NCI-H1436 (cell line): ENCODE data around the gene RPS21.

Experiments
- DNase-seq: peaks from one replicate; lab custom pipeline; 2025; lab: John Stamatoyannopoulos, UW

Gene RPS21

GRCh38 chr20:62354031-62354808, 32.7 kb upstream of the RPS21 start:
- no peak for DNase-seq

DNA sequence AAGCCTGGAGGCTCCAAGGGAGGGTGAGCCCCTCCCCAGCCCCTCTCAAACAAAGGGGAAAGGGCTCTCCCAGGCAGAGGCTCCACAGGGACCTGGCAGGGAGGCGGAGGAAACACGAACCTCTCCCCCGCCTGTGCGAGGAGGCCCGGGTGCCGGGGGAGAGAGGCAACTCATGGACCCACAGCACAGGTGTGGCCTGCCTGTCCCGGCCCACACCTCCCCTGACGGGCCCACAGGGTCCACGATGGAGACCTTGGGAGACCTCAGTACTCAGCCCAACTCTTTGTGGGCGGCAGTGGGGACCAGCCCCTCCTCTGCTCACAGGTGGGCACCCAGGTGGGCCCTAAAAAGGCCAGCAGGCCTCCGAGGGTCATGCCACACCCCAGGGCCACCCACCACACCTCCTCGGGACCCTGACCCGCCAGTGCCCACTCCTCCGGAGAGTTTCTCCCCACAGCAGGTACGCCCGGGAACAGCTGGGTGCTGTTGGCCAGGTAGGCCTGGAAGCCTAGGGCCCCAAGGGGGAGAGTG, 32.0 kb upstream of the RPS21 start:
- no peak for DNase-seq

GRCh38 chr20:62355516-62355877, 31.4 kb upstream of the RPS21 start:
- no peak for DNase-seq

DNA sequence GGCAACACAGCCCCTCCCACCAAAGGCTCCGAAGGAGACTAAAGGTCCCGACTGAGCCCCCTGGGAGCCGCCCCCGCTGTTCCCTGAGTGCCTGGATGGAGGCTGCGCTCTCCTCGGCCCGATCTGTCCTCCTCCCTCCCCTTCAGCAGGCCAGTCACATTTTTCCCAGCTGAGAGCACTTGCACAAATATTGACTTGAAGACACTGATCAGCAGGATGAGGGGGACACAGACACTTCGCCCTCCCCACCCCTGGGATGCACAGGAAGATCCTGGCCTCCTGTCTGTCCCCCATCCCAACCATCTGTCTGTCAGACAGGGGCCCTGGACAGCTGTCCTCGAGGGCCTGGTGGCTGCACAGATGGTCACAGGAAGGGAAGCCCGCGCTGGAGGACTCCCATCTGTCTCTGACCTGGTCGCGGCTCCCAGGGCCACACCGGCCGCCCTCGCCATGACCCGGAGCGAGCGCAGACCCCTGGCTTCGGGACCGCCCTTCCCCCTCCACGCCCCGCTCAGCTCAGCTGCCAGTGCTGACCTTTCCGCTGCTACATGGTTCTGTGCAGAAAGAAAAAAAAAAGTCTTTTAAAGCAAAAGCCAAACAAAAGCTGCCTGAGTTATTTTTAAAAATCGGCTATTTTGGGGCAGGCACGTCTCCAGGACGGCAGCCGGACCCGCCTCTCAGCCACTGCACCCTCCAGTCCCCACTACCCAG, 30.9 kb upstream of the RPS21 start:
- no peak for DNase-seq

- no peak for DNase-seq
These were observed 30.2 kb upstream of the RPS21 start for GRCh38 chr20:62356589-62357186.

- no peak for DNase-seq
These were observed 29.7 kb upstream of the RPS21 start for GRCh38 chr20:62357187-62357667.

DNA sequence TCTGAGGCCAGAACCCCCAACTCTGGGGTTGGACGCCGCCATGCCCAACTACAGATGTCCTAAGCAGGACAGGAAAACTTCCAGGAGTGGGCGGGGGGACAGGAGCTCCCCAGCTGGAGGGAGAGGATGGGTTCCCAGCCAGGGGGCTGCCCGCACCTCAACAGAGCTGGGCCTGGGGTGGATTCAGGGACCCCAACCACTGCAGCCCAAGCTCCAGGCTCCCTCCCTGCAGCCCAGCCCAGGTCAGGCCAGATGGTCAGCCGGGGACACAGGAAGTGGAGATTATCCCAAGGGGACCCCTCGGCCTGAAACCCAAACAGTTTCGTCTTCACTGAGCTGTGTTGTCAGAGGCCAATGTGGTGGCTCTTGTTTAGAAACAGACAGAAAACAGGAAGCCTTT, 29.2 kb upstream of the RPS21 start:
- DNase-seq = no peak

- no peak for DNase-seq
These were observed 28.5 kb upstream of the RPS21 start for GRCh38 chr20:62358171-62359042.

DNA sequence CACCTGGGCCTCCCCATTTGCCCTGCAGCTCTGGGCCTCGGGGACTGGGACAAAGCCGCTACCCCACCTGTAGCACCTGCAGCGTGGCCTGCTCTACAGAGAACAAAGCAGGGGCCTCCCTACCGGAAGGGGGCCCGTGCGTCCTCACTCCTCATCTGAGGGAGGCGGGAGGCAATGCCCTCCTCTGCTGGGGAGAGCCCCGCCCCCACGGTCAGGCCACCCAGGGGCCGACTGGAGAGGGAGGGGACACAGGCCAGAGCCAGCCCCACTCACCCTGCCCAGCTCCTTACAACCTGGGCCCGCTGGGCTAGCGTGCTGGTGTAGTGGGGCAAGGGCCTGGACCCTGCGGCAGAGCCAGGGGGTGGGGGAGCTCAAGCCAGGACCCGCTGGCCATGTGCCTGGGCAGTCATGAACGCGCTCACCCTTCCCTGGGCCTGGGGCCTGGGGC, 27.8 kb upstream of the RPS21 start:
- DNase-seq = no peak

- DNase-seq = no peak
These were observed 27.3 kb upstream of the RPS21 start for GRCh38 chr20:62359491-62360121.

GRCh38 chr20:62360854-62361798, 25.8 kb upstream of the RPS21 start:
- DNase-seq = no peak

DNA sequence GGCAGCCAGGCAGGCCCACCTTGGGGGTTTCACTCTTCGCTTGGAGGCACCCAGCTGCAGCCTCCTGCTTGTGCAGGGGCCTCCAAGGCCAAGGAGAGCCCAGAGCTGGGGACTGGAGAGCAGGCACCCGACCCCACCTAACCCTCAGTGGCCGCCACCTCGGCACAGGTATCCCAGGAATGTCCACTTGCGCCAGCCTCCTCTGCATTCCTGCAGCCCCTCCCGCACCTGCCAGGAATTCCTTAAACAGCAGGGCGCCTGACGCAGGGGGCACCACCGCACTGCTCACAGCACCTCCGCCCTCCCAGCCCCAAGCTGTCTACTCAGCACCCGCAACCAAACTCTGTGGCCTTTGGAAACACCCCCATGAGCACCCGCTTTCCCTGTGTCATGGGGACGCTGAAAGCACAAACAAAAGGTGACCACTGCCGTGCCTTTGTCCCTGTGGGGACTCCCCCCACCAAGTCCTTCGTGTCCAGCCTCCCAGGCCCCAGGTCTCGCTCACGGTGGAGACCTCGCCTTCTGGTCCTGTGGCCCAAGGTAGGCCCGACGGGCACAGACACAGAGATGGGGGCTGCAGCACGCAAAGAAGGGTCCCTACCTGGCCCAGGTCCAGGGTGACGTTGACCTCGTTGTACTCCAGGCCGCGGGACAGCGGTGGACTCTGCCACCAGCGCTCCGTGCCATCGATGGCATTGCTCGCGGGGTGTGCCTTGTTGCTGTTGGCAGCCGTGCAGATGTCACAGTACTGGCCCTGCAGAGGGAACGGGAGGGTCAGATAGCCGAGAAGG, 24.9 kb upstream of the RPS21 start:
- no peak for DNase-seq

- no peak for DNase-seq
These were observed 24.3 kb upstream of the RPS21 start for GRCh38 chr20:62362590-62362940.

- DNase-seq = no peak
These were observed 23.6 kb upstream of the RPS21 start for GRCh38 chr20:62362991-62363919.

- DNase-seq = no peak
These were observed 22.7 kb upstream of the RPS21 start for GRCh38 chr20:62363920-62364851.

DNA sequence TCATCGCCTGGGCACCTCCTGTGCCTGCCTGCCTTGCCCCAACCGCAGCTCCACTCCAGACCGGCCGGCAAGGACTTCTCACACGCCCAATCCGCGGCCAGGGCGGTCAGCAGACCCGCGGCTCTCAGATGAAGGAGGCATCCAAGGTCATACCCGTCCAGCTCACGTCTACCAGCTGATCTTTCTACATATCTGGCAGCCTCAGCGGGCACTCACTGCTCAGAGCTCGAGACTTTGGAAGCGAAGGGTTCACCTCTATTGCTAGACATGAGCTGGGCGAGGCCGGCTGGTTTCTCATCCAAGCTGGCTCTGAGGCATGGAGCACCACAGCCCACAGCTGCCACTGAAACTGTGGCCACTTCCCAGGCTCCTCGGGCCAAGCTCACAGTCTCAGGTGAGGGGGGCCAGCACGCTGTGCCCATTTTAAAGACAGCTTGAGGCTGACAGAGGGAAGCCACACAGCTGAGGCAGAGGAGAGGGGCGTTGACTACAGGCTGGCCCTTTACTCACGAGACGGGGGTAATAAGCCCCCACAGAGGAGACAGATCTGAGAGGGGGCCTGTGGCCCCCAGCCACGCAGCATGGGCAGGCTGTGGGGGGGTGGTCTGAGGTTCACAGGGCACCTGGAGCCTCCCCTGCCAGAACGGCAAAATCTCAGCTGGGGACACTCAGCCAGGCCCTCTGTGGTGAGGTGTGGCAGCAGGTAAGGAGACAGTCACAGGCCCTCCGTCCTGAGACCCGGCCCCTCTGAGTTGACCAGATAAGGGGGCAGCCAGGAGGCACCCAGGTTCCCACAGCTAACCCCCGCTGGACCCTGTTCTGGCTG, 21.8 kb upstream of the RPS21 start:
- DNase-seq = no peak
